Measurements from ENCODE around the gene COX7B. TPM values are rescaled to one million over a fixed set of nuclear protein-coding genes. Genes with fewer than 3 reads are reported as not detected.

COX7B gene
- total and polyA plus RNA-seq, 2 of the 8 experiments (the other 6 are each of a cell fraction or from before 2014, with no cell fraction given) = 268 to 974 TPM

- no peak overlapping the region for H3K9ac ChIP-seq (replicated peaks in 1 of 4; ENCODE audit: extremely low read depth in 1 of 4, low read depth in 3 of 4, low read length in 3 of 4)
- no peaks in the 10 kb centered on the region for H3K23me2 ChIP-seq (ENCODE audit: low read depth, low read length)
- H3K9me3 ChIP-seq (ENCODE audit: insufficient read depth in 2 of 2, low read depth in 1 of 2, low read length in 1 of 2) = no peaks in the 10 kb centered on the region
- no peaks in the 10 kb centered on the region for H4K20me1 ChIP-seq (replicated peaks in 1 of 2; ENCODE audit: control insufficient read depth in 1 of 2, insufficient read depth in 2 of 2, low read length in 2 of 2)
- H3K4me2 ChIP-seq (ENCODE audit: insufficient read depth in 1 of 2, low read depth in 2 of 2, low read length in 2 of 2) = no peak overlapping the region
- H3K27ac ChIP-seq (ENCODE audit: low read depth, low read length) = no peak overlapping the region
- H3K27me3 ChIP-seq (replicated peaks in 1 of 4; ENCODE audit: control insufficient read depth in 3 of 4, extremely low read depth in 1 of 4, insufficient read depth in 3 of 4, low read length in 3 of 4) = no peaks in the 10 kb centered on the region
- H2BK12ac ChIP-seq (ENCODE audit: low read depth, low read length) = no peak overlapping the region
- FAIRE-seq = no peak
- no peak overlapping the region for H2BK120ac ChIP-seq (replicated peaks; ENCODE audit: low read depth, low read length)
- H2BK20ac ChIP-seq (ENCODE audit: low read length) = no peak overlapping the region
- no peaks in the 10 kb centered on the region for H3K79me2 ChIP-seq (ENCODE audit: control insufficient read depth in 1 of 2, insufficient read depth in 2 of 2, low read length in 2 of 2)
- no peaks in the 10 kb centered on the region for H3K4me1 ChIP-seq (replicated peaks in 1 of 4; ENCODE audit: control insufficient read depth in 3 of 4, insufficient read depth in 4 of 4, low read length in 3 of 4)
- 81% methylated on average over 3 of the region's 3 CpGs; no CpG with 5 or more reads in 1 of the 2 experiments for WGBS, 2 experiments (ENCODE audit: extremely low coverage in 1 of 2, insufficient coverage in 1 of 2, insufficient read length in 1 of 2, insufficient replicate concordance in 2 of 2, low coverage in 1 of 2, low lambda C conversion rate in 2 of 2, missing lambda C conversion rate in 1 of 2)
- H3K14ac ChIP-seq (ENCODE audit: insufficient read length) = no peak overlapping the region
- no peak overlapping the region for H2BK15ac ChIP-seq (ENCODE audit: low read length)
- H3K79me1 ChIP-seq (ENCODE audit: low read depth, low read length) = no peaks in the 10 kb centered on the region
- CTCF ChIA-PET (ENCODE audit: partially characterized antibody) = no interaction called here
- no peak overlapping the region for H3K4ac ChIP-seq (replicated peaks; ENCODE audit: insufficient read length, low read depth, low read length)
- POLR2A ChIA-PET (ENCODE audit: partially characterized antibody) = no interaction called here
- no peak overlapping the region for H2AFZ ChIP-seq (ENCODE audit: low read length)
- no peak overlapping the region for H2BK5ac ChIP-seq (ENCODE audit: low read depth, low read length)
- H3K4me3 ChIP-seq (ENCODE audit: extremely low read depth in 1 of 4, insufficient read depth in 2 of 4, low read depth in 3 of 4, low read length in 4 of 4) = no peak overlapping the region
- no peak for DNase-seq (ENCODE audit: low read depth in 1 of 2, low spot score in 2 of 2)
- H3K36me3 ChIP-seq (ENCODE audit: control insufficient read depth in 2 of 4, insufficient read depth in 4 of 4, low read length in 3 of 4) = no peaks in the 10 kb centered on the region
- H4K8ac ChIP-seq (ENCODE audit: extremely low read depth, insufficient read depth, low read length) = no peak overlapping the region
- H4K91ac ChIP-seq (replicated peaks; ENCODE audit: insufficient read length, low read length) = no peak overlapping the region
- H3K23ac ChIP-seq (ENCODE audit: insufficient read length) = no peak overlapping the region
- H2AK5ac ChIP-seq (ENCODE audit: low read depth, low read length) = no peak overlapping the region
- no peak overlapping the region for H4K5ac ChIP-seq (ENCODE audit: insufficient read length, low read depth, low read length)
- no peak overlapping the region for H3K56ac ChIP-seq (replicated peaks; ENCODE audit: insufficient read length, low read depth, low read length)
- H3K18ac ChIP-seq (ENCODE audit: extremely low read depth, low read length) = no peak overlapping the region
- no peak for TF ChIP-seq SP2 (IDR thresholded peaks at IDR 0.05; ENCODE audit: low read length)
- no peak for TF ChIP-seq TAF7 (optimal IDR thresholded peaks at IDR 0.05; ENCODE audit: borderline replicate concordance, low read depth, low read length)
- TF ChIP-seq MAFK (IDR thresholded peaks at IDR 0.05; ENCODE audit: low read depth, low read length) = no peak
- TF ChIP-seq POLR2AphosphoS5 (IDR thresholded peaks at IDR 0.05; ENCODE audit: low read depth, low read length) = no peak
- no peak for TF ChIP-seq CTCF (IDR thresholded peaks at IDR 0.05; ENCODE audit: control extremely low read depth in 1 of 3, insufficient read depth in 1 of 3, low read depth in 1 of 3, low read length in 3 of 3)
- TF ChIP-seq KDM4A (IDR thresholded peaks at IDR 0.05; ENCODE audit: low read depth, low read length, severe bottlenecking) = no peak
- no peak for TF ChIP-seq CHD2 (IDR thresholded peaks at IDR 0.05; ENCODE audit: low read length)
- TF ChIP-seq CBX5 (IDR thresholded peaks at IDR 0.05; ENCODE audit: low read depth, low read length) = no peak
- no peak for TF ChIP-seq RBBP5 (IDR thresholded peaks at IDR 0.05; ENCODE audit: borderline replicate concordance, low read depth, low read length)
- TF ChIP-seq RXRA (IDR thresholded peaks at IDR 0.05; ENCODE audit: insufficient read depth, low read depth, low read length) = no peak
- TF ChIP-seq E2F6 (IDR thresholded peaks at IDR 0.05) = no peak
- no peak for TF ChIP-seq JUND (IDR thresholded peaks at IDR 0.05; ENCODE audit: low read length)
These were observed 26.5 kb downstream of the COX7B start for GRCh38 chrX:77925764-77926163.
